ENCODE data around the gene AKAP13.
"Not testable (repeated sequence)": the region's sequence is repeated elsewhere in the genome, so short reads cannot be mapped to it uniquely, and the experiment has no call there.

The AKAP13 gene

DNA sequence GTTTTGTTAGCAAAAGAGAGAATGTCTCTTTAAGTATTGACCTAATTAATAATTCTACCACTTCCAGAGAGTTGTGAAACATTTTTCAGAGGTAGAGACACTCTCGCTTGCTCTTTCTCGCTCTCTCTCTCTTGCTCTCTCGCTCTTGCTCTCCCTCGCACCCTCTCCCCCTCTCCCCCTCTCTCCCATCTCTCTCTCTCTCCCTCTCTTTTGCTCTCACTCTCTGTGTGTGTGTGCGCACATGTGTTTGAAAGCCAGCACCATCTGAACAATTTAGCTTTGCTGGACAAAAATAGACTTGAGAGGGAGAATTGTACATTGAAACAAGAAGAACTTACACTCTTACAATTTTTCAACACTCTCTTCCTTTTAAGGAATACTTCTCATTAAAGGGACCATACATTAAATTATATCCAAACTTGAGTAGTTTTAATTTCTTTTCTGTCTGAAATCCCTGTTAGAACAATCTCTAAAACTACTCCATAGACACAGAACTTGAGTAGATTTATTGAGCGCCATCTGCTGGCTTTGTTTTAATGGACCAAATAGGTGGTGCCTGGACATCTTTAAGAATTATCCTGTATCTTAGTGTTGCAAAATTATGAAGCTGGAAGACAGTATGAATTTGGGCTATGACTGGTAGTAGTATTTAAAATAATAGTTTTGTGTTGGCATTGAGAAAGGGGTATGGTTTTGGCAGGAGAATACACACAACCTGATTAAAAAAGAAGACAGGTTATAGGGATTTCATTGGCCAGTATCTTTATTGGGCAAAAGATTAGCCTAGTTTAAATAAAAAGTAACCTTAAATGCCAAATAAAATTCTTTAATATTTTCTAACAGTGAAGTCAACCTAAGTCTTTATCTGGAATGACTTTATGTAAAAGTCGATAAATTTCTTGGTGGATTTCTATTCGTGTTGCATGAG lies 124.6 kb downstream of the AKAP13 start:
- no peak for DNase-seq

DNA sequence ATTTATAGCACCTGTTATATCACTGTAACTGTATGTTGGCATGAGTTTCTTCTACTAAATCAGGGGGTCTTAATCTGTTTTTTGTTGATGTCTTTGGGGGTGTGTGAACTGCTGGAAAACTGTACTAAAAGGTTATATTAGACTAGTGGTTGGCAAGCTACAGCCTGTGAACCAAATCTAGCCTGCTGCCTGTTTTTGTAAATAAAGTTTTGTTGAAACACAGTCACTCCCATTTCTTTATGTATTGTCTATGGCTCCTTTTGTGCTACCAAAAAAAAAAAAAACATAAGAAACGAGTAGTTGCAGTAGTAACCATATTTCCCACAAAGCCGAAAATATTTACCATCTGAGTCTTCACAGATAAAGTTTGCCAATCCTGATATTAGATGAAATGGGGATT lies 126.7 kb downstream of the AKAP13 start:
- no peak for DNase-seq

DNA sequence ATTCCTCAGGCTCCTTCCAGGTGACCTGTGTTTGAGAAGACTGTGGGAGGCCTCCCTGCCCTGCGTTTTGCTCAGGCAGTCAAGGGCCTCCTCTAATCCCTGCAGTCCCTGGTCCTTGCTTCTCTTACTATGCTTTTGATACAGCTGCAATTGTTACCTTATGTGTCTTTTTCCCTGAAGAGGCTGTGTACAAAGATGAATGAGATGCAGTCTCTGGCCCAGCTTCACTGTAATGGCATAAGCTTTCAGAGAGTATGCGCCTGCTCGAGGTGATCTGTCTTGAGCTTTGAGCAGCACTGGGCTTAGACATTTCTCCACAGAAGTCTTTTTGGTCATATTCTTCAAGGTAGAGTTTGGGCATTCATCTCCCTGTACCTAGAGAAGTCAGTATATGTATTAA lies 129.6 kb downstream of the AKAP13 start:
- DNase-seq, result no peak

DNA sequence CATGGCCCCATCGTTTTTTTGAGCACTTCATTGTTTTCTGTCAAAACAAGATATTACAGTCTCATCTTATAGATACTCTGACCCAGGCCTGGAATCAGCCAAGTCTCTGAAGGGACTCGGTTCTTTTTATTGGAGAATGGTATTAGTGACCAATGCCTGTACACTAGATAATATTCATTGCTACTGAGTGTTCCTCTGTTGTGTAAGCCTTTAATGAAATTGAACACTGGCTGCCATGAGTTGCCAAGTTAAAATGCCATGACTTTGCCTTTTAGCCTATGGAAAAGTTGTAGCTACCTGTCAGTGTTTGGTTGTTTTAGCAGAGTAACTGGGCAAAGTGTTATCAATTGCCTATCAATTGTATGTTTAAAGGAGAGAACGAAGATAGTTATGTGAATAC lies 134.0 kb downstream of the AKAP13 start:
- DNase-seq, result no peak

DNA sequence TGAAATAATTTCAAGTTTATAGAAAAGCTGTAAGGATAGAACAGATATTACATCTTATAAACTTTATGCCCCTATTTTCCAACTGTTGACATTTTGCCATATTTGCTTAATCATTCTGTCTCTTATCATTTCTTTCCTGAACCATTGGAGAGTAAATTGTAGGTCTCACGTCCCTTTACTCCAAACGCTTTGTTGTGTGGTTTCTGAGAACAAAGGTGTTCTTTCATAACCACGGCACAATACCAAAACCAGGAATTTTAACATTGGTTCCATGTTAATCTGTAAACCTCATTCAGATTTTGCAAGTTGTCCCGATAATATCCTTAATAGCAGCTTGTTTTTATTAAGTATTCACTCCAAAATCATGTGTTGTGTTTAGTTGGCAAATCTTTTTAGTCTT lies 134.8 kb downstream of the AKAP13 start:
- DNase-seq, result no peak

DNA sequence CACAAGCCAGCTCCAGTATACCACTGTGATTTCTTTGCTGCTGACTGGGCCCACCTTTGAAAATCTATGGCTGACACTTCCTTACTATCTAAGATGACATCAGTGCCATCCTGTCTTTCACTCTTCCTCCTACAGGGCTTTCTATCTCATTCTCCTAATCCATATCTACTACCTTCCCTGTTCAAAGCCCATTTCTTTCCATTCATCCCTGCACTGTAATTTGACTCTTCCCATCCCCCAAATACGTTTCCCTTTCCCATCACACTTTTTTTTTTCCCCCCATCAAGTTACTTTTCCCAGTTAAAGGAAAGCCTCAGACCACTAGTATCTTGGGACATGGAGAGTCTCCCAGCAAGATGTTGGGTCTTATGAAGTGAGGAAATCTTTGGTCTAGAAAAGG lies 136.7 kb downstream of the AKAP13 start:
- DNase-seq, result no peak

DNA sequence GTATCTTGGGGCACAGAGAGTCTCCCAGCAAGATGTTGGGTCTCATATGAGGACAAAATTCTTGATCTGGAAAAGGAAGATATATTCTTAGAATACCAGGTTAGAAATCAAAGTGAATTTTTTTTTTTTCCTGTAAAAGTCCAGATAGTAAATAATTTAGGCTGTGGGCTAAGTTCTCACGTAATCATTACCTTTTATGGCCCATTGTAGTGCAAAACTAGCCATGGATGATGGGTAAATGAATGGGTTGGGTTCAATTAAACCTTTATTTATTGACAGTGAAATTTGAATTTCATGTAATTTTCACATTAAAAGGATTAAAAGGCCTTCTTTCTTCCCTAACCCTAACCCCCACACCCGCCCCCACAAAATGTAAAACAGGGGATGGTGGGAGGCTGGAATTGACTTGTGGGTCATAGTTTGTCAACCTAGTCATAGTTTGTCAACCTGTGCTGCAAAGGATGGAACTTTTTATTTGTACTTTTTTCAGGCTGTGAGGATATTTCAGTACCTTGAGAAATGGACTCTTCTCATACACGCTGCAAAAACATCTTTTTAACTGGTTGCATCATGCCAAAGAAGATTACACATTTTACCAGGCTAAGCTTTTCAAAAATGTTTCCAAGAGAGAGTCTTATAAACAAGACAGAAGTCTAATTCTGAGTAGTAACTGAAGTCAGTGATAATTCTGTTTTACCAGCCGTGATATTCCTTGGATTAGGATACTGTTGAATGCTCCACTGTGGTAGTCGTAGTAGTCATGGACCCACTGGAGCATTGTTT lies 138.8 kb downstream of the AKAP13 start:
- no peak for DNase-seq

DNA sequence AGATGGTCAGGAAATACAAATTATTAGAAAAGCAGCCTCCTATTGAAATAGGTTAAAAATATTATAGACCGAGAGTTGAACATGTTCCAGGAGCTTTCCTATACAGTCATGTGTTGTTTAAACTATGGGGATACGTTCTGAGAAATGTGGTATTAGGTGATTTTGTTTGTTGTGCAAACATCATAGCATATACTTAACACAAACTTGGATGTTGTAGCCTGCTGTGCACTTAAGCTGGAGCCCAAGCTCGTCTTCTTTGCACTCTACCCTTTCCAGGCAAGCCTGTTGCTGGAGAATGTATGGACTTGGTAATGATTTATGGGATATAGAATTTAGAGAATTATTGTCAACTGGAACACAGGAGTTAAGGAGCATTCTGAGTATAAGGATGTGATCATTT lies 140.2 kb downstream of the AKAP13 start:
- DNase-seq, result no peak

DNA sequence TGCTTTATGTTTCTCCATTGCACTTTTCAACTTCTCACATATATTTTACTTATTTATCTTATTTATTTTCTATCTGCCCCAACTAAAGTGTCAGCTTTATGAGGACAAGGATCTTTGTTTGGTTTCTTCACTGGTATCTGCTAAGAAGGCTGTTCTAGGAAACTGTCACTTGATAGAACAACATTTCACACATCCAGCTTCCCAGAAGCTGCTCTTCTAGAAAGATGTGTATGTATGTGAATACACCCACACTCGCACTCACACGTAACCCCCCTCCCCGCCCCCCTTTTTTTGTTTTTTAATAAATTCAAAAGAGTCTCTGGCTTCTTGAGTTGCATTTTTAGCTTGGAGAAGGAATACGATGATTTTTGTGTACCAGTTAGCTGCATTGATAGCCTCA lies 143.1 kb downstream of the AKAP13 start:
- no peak for DNase-seq

DNA sequence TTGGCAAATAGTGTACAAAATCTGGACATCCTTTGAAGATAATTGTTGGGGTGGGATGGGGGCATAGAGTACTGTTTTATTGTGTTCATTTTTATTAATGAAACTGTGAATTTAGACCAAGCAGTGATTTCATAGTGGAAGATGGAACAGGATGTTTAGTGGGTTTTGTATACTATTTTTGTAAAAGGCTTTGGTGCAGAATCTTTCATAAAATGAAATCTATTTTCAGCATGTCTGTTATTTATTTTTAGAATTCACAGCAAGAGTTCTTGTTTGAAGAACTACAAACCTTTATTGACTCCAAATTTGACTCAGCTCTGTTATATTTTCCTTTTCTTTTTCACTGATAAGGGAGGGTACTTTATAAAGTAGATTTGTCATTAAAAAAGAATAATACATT lies 145.4 kb downstream of the AKAP13 start:
- DNase-seq, result no peak

DNA sequence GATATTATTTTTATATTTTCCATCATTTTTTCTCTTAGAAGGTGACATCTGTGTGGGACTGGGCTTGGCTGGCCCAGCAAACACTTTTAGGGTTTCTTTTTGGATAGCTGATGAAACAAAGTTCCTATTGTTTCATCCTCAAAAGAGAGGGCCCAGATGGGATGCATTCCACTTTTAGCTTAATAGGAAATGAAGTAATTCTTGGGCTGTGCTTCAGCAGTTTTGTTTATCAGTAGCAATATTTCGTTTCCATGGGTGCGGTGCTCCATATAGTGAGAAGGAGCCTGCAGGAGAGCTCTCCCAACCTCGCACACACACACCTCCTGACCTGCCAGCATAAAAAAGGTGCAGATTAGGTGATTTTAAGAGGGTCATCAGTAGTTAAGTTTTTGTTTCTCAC lies 147.5 kb downstream of the AKAP13 start:
- DNase-seq, result no peak

DNA sequence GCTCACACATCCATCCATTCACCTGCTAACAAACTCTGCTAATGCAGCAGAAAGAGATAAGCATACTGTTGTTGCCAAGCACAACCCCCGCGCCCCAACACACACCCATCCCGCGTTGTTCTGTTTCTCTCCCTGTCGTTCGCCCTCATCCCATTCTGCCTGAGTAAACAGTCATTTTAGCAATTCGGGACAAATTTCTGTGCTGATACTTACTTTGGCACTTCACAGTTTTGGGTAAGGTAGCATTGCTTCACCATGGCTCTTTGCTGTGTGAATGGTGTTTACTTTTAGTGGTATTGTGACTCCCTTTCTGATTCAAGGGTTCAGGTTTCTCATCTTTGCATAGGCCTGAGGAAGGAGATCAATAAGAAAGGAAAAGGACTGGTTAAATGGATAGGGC lies 149.7 kb downstream of the AKAP13 start:
- no peak for DNase-seq

DNA sequence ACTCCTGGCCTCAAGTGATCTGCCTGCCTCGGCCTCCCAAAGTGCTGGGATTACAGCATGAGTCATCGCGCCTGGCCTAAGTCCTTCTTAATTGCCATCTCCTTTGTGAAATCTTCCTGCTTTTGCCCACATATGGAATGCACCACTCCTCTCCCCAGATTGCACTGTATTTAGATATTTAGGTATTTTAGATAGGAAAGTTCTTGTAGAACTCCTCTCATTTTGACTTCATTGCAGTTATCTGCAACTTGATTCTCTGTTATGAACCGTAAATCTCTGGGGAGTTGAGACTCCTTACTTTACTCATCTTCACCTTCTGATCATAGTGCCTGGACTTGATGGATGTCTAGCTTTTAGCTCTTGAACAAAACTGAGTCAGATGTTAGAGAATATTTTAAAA lies 150.7 kb downstream of the AKAP13 start:
- no peak for DNase-seq

DNA sequence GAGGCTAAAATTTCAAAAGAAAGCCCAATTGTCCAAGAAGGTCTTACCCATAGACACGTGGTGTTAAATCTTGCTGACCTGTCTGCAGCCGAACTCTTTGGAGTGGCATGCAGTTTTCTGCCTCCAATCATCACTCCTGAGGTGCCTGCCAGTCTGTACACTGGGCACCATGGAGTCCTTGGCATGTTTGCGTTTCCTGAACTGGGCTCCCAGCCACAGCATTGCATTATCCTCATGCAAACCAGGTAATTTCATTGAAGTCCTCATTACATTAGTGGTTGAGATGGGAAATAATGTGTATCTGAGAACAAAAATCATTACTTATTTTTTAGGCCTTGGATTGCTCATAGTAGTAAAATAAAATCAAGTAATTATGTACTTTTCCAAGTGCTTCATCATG lies 152.3 kb downstream of the AKAP13 start:
- DNase-seq, result no peak

DNA sequence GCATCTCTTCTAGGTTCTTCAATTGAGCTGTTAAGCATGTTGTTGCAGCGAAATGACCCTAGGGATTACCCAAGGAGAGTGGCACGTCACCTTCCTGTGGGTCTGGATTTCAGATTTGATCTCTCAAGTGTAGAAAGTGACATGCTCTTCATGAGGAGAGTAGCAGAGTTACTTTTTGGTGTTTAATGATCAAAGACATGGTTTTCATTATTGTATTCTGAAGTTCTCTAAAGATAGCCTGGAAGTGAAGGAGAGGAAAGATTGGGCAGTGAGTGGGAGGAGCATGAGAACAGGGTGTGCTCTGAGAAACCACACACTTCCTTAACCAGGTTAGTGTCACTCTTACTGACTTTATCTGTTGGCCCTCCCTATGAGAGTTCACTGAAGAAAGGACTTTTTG lies 153.6 kb downstream of the AKAP13 start:
- no peak for DNase-seq

DNA sequence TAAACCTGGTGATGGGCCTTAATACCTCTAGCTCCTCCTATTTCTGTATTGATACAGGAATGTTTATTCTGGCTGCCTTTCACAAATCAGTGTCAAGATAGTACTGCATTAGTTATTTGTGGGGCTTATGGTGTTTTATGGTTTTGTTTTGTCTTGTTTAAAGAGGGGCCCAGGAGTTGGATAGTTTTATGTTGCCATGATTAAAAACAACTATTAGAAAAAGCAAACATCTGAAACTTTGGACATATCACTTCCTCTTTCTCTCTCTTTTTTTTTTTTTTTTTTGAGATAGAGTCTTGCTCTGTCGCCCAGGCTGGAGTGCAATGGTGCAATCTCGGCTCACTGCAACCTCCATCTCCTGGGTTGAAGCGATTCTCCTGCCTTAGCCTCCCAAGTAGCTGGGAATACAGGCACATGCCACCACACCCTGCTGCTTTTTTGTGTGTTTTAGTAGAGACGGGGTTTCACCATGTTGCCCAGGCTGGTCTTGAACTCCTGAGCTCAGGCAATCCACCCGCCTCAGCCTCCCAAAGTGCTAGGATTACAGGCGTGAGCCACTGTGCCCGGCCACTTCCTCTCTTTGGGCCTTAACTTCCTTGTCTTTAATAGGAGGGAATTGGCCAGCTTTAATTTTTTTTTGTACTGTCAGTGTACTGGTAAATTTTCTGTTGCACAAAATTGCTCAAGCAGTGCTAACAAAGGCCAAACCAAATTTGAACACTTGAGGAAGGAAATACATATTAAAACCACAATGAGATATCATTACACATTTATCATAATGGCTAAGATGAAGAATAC lies 155.3 kb downstream of the AKAP13 start:
- not testable (repeated sequence) for DNase-seq

DNA sequence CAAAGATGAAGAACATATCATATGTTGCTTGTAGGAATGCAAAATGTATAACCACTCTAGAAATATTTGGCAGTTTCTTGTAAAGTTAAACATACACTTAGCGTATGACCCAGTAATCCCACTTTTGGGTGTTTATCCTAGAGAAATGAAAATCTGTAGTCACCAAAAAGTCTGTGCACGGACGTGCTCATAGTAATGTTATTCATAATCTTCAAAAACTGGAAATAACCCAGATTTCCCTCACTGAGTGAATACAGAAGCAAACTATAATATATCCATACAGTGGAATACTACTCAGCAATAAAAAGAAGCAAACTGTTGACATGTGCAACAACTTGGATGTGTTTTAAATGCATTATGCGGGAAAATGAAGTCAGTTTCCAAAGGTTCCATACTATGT lies 155.9 kb downstream of the AKAP13 start:
- no peak for DNase-seq

DNA sequence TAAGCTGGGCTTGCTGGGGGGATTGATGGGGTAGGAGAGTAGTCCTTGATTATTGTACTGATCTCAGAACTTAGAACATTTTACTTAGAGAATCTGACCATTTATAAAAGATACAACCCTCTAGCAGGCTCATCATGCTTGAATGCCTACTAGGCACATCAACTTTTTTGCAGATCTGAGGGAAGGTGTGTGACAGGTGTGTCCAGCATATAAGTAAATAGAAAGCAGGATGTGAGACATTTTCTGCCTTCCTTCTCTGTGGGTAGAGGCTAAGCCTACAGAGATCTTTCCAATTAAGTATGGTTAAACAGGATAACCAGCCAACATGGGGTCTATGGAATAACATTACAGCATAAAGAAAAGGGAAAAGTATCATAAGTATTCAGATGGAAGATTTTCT lies 159.1 kb downstream of the AKAP13 start:
- DNase-seq, result no peak

DNA sequence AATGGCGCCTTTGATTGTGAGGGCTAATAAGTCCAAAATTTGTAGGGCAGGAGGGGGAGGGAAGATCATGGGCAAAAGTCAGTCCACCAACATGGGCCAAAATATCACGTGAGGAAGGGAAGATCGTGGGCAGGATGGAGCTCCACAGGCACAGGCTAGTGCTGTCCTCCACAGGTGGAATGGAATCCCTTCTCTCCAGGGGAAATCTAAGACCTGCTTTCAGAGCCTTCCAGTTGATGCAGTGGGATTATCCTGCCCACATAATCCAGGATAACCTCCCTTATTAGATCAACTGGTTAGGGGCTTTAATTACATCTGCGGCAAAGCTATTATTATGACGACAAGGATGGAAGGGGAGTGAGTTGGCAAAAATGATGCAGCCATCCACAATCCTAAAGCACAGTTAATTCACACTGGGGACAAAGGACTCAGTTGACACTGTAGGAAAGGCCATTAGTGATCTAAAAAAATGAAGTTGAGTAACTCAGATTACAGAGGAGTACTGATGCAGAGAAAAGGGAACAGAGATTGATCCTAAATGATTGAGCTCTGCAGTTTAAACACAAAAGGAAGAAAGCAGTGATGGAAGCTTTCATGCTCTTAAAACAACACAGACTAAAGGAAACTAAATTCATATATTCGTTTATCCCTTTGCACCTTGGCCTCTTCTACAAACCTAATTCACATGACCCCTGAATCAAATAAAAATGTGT lies 159.8 kb downstream of the AKAP13 start:
- no peak for DNase-seq

DNA sequence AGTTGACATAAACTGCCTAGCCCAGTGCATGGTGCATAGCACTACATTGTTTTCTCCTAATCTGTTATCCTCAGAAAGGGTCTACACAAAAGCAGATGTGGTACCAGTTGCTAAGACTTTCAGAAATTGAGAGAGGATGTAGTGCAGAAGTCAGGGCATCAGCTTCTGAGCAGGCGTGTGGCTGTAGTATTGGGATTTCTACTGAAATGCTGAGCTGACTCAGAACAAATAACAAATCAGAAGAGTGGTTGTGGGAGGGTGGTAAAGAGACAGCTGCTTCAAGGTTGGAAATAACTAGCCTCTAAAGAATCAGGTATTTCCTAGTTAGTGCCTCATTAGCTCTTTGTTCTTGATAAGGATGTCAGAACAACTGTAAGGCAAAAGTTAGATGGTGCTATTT lies 161.3 kb downstream of the AKAP13 start:
- DNase-seq, result no peak

DNA sequence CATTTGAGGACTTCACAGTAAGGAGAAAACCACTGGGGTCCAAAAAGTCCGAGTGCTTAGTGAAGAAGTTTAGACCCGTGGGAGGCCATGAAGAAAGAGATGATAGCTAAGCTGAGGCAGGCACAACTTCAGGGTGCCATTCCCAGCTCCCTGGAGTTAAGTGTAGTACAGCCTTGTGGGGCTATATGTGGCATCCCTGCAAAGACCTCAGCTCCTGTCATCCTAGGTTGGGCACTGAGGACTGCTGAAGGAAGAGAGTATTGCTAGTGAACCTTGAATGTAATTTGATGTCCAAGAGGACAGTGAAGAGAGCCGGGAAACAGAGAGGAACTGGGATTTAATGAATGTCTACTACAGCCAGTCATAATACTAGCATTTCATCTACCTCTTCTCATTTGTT lies 162.1 kb downstream of the AKAP13 start:
- no peak for DNase-seq

DNA sequence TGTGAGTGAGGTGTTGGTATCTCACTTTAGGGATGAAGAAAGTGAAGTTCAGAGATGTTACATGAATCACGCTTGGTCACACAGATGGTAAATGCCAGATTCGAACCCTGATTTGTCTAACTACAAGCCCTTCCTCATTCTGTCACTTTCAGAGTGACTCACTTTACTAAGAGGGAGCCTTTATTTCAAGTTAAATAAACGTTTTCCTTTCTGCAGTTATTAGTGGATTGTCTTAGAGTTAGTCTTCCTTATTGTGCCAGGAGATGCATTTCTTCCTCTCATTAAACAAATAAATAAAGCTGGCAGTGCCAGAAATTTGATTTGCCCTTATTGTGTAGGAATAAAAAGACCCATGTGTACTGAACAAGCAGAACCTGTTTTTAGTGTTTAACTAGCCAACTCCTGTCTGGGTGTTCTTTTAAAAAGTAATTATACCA lies 162.5 kb downstream of the AKAP13 start:
- DNase-seq, result no peak

DNA sequence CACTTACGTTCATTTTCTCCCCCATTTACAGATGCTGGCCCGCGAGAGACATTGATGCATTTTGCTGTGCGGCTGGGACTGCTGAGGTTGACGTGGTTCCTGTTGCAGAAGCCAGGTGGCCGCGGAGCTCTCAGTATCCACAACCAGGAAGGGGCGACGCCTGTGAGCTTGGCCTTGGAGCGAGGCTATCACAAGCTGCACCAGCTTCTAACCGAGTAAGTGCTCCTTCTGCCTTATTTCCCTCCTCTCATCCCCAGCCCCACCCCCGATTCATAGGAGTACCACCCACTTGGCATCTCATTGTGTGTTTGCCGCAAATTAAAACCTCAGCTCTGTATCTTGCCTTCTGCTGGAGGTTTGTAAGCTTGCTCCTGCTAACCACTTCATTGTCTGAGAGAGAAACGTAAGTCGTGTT lies 163.3 kb downstream of the AKAP13 start:
- DNase-seq, result no peak

All from SIG-M5 (cell line).